HEK293 (cell line): ENCODE measurements around the gene RITA1.

Experiments
- CTCF ChIP-seq: fragments of 450-650 bp; formaldehyde crosslinking; IDR thresholded peaks from 2 replicates; pipeline ENCODE4 v1.5.1; 2016; ENCODE audit warnings: missing biosample characterization, missing genetic modification characterization
- PBX3 ChIP-seq: sonication (generic); formaldehyde crosslinking; IDR thresholded peaks from 2 replicates; pipeline ENCODE4 v1.8.1; 2022; ENCODE audit warnings: mild to moderate bottlenecking, moderate library complexity, missing genetic modification reagents
- YY1 ChIP-seq: fragments of 450-650 bp; formaldehyde crosslinking; IDR thresholded peaks from 2 replicates; pipeline ENCODE4 v1.5.1; 2018; ENCODE audit warnings: missing biosample characterization, missing genetic modification characterization
- ZNF292 ChIP-seq: fragments of 450-650 bp; formaldehyde crosslinking; IDR thresholded peaks from 2 replicates; pipeline ENCODE4 v1.5.1; 2016; ENCODE audit warnings: low read depth, missing biosample characterization, missing genetic modification characterization, borderline replicate concordance
- ZNF514 ChIP-seq: fragments of 450-650 bp; formaldehyde crosslinking; IDR thresholded peaks from 2 replicates; pipeline ENCODE4 v1.5.1; 2016; ENCODE audit warnings: missing biosample characterization, missing genetic modification characterization
- ZSCAN30 ChIP-seq: fragments of 450-650 bp; IDR thresholded peaks from 2 replicates; pipeline ENCODE4 v1.5.1; 2018; ENCODE audit warnings: missing biosample characterization, mild to moderate bottlenecking, missing genetic modification characterization, moderate library complexity
- ZXDB ChIP-seq: fragments of 450-650 bp; formaldehyde crosslinking; IDR thresholded peaks from 2 replicates; pipeline ENCODE4 v1.5.1; 2016; ENCODE audit warnings: missing biosample characterization, missing genetic modification characterization

DNA sequence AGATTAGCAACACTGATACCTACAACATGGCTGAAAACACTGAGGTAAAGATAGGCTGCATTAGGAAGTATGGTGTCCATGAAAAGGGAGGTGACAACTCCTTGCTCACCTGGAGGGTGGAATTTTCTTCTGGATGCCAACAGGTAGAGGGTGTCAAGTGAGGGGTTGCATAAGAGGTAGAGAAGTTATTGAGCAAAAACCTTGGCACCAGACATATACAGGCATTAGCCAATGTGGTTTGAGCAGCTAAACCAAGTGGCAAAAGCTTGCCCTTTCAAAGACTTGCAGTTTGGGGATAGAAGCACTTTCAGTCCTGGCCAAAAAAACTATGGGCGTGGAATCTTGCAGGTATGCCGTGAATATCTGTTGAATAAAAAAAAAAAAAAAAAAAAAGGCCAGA, 3.8 kb downstream of the RITA1 start:
- TF ChIP-seq CTCF (tag by site-specific recombination) = no peak
- TF ChIP-seq ZNF292 (tag by site-specific recombination) = no peak
- TF ChIP-seq YY1 (tag by site-specific recombination) = no peak
- TF ChIP-seq PBX3 (CRISPR knock-in tag) = no peak
- no peak for TF ChIP-seq ZSCAN30 (tag by site-specific recombination)
- TF ChIP-seq ZXDB (tag by site-specific recombination) = no peak
- no peak for TF ChIP-seq ZNF514 (tag by site-specific recombination)
